Liver (tissue), 9 donors: ENCODE results near the gene ARID5B. TPM values are rescaled to one million over a fixed set of nuclear protein-coding genes. Genes with fewer than 3 reads are reported as not detected.

Source experiments
- DNase-seq: peaks from one replicate; pipeline ENCODE4 v3.0.0-alpha.2; 2017; ENCODE audit warnings: low spot score
- H3K27ac ChIP-seq, 2 donors: one replicate each; pipeline ENCODE4 v1.7.0; 2013; ENCODE audit warnings: inconsistent platforms in 2 of 2, low read length in 2 of 2, control low read depth in 1 of 2, low read depth in 1 of 2, mild to moderate bottlenecking in 1 of 2
- H3K27me3 ChIP-seq, 4 donors: one replicate each; pipeline versions ENCODE4 v1.6.1 to v1.7.0; 2013; ENCODE audit warnings: low read length in 3 of 4, inconsistent platforms in 1 of 4, mild to moderate bottlenecking in 1 of 4, moderate library complexity in 1 of 4; ENCODE audit not compliant: control insufficient read depth in 4 of 4, insufficient read depth in 4 of 4
- H3K36me3 ChIP-seq, 4 donors: one replicate each; pipeline versions ENCODE4 v1.6.1 to v1.7.0; 2013; ENCODE audit warnings: low read length in 3 of 4, mild to moderate bottlenecking in 3 of 4, low read depth in 1 of 4, moderate library complexity in 1 of 4; ENCODE audit not compliant: control insufficient read depth in 4 of 4, insufficient read depth in 3 of 4
- H3K4me1 ChIP-seq, 4 donors: one replicate each; pipeline versions ENCODE4 v1.6.1 to v1.7.0; 2013; ENCODE audit warnings: low read length in 3 of 4, mild to moderate bottlenecking in 3 of 4, moderate library complexity in 1 of 4; ENCODE audit not compliant: control insufficient read depth in 4 of 4, insufficient read depth in 4 of 4
- H3K4me3 ChIP-seq, 3 donors: one replicate each; pipeline versions ENCODE4 v1.6.1 to v1.7.0; 2013; ENCODE audit warnings: low read length in 3 of 3, control low read depth in 1 of 3, low read depth in 1 of 3, mild to moderate bottlenecking in 1 of 3
- H3K9ac ChIP-seq, 2 donors: one replicate each; pipeline ENCODE4 v1.7.0; 2013; ENCODE audit warnings: low read length in 2 of 2, mild to moderate bottlenecking in 2 of 2, moderate library complexity in 2 of 2, control low read depth in 1 of 2, low read depth in 1 of 2
- H3K9me3 ChIP-seq, 4 donors: one replicate each; pipeline versions ENCODE4 v1.6.1 to v1.7.0; 2013; ENCODE audit warnings: low read length in 3 of 4; ENCODE audit not compliant: control insufficient read depth in 4 of 4
- EGR1 ChIP-seq, 2 donors: IDR thresholded peaks; 2 replicates each; pipeline ENCODE4 v1.6.1; 2016 to 2018; ENCODE audit warnings: antibody characterized with exemption in 2 of 2, low read depth in 2 of 2
- FOXA1 ChIP-seq: IDR thresholded peaks from 2 replicates; pipeline ENCODE4 v1.6.1; 2016; ENCODE audit warnings: antibody characterized with exemption
- FOXA2 ChIP-seq: IDR thresholded peaks from 2 replicates; pipeline ENCODE4 v1.6.1; 2016; ENCODE audit warnings: antibody characterized with exemption
- GABPA ChIP-seq, 2 donors: IDR thresholded peaks in 1 of 2; conservative IDR thresholded peaks in 1 of 2; 2 replicates each; pipeline ENCODE4 v1.6.1; 2016; ENCODE audit warnings: antibody characterized with exemption in 2 of 2, mild to moderate bottlenecking in 1 of 2, moderate library complexity in 1 of 2
- HNF4A ChIP-seq, 2 donors: conservative IDR thresholded peaks; 2 replicates each; pipeline ENCODE4 v1.6.1; 2016; ENCODE audit warnings: antibody characterized with exemption in 2 of 2, mild to moderate bottlenecking in 2 of 2
- HNF4G ChIP-seq: IDR thresholded peaks from 2 replicates; pipeline ENCODE4 v1.6.1; 2016; ENCODE audit warnings: antibody characterized with exemption
- JUND ChIP-seq, 2 donors: IDR thresholded peaks; 2 replicates each; pipeline ENCODE4 v1.6.1; 2016; ENCODE audit warnings: antibody characterized with exemption in 2 of 2
- NR2F2 ChIP-seq: IDR thresholded peaks from 2 replicates; pipeline ENCODE4 v1.6.1; 2016; ENCODE audit warnings: antibody characterized with exemption
- RAD21 ChIP-seq, 2 donors: IDR thresholded peaks; 2 replicates each; pipeline ENCODE4 v1.6.1; 2016; ENCODE audit warnings: antibody characterized with exemption in 2 of 2, mild to moderate bottlenecking in 2 of 2
- RXRA ChIP-seq, 2 donors: IDR thresholded peaks; 2 replicates each; pipeline ENCODE4 v1.6.1; 2017 to 2018; ENCODE audit warnings: antibody characterized with exemption in 2 of 2, mild to moderate bottlenecking in 1 of 2
- SP1 ChIP-seq: IDR thresholded peaks from 2 replicates; pipeline ENCODE4 v1.6.1; 2018; ENCODE audit warnings: antibody characterized with exemption, mild to moderate bottlenecking
- TAF1 ChIP-seq: conservative IDR thresholded peaks from 2 replicates; pipeline ENCODE4 v1.6.1; 2016; ENCODE audit warnings: antibody characterized with exemption, mild to moderate bottlenecking
- YY1 ChIP-seq: IDR thresholded peaks from 2 replicates; pipeline ENCODE4 v1.6.1; 2016; ENCODE audit warnings: antibody characterized with exemption, mild to moderate bottlenecking
- WGBS: extraction: QIAGEN DNeasy Blood & Tissue Kit; methylation state at CpG from one replicate; pipeline ENCODE4 v1.1.7; 2013; 5-methylcytosine and 5-hydroxymethylcytosine counted together
- polyA plus RNA-seq, 2 donors: library from polyadenylated mRNA; stranded (reverse) in 1 of 2; unstranded in 1 of 2; fragments of 200-250 nt in 1 of 2; fragments of >200 nt in 1 of 2; fragmentation: Nextera tagmentation in 1 of 2; extraction: Ambion mirVana in 1 of 2; gene quantifications; one replicate each; pipeline versions ENCODE4 v1.2.1 to v1.2.3, GENCODE V29; 2013 to 2015
- total RNA-seq, 2 donors: library from RNA; depleted of rRNA; stranded (reverse); fragments of >200 nt; gene quantifications; one replicate each; pipeline ENCODE4 v1.2.3, GENCODE V29; 2014
- TF ChIP-seq, protein P1 (sequence below): IDR thresholded peaks from 2 replicates; pipeline ENCODE4 v1.6.1; 2016; ENCODE audit warnings: antibody characterized with exemption
- TF ChIP-seq, protein P2 (sequence below): IDR thresholded peaks from 2 replicates; pipeline ENCODE4 v1.6.1; 2016; ENCODE audit warnings: antibody characterized with exemption, mild to moderate bottlenecking
- TF ChIP-seq, protein P3 (sequence below): fragments of 150-350 bp; IDR thresholded peaks from 2 replicates; pipeline ENCODE4 v1.5.1; 2017; ENCODE audit warnings: improper control_type of control experiment, low read depth, low read length; ENCODE audit not compliant: missing input control
- TF ChIP-seq, protein P4 (sequence below): IDR thresholded peaks from 2 replicates; pipeline ENCODE4 v1.6.1; 2016; ENCODE audit warnings: antibody characterized with exemption
- TF ChIP-seq, protein P5 (sequence below): IDR thresholded peaks from 2 replicates; pipeline ENCODE4 v1.6.1; 2016; ENCODE audit warnings: antibody characterized with exemption
- donor health status: healthy.
- donor health status: healthy.
- donor health status: healthy.
- donor health status: healthy.
- donor health status: healthy.

The ARID5B gene
- total and polyA plus RNA-seq, 4 donors, result 1.3 to 6.4 (median 5.2) TPM

DNA sequence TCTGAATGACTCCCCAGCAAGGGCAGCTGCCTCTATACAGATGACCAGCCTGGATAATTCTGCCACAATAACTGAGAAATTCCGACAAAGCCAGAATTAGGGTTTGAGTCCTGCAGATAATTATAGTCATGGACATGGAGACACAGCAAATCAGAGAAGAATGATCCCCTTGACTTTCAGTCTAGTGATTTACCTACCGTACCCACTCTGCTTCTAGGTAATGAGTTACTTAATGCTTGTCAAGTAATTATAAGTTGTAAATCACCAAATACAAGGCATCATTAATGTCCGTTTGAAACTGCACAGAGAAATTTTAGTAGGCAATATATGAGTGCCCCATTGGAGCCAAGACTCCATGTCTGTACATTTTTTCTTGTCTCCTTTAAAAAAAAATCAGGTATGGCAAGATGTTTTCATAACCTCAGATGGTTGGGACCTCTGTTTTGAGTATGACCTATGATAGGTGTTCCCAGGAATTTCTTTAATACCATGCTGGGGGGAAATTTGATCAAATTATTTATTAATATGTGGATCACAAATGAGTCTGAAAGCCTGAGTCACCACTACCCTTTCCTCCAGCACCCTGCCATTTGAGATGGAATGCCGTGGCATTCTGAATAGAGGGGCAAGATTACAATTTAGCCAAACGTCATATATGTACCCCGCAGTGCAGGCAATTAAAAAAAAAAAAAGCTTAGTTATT lies 5.5 kb upstream of the ARID5B start:
- WGBS, result 94% methylated on average over 6 of the region's 6 CpGs
- no peak for TF ChIP-seq NR2F2
- TF ChIP-seq SP1, result no peak
- TF ChIP-seq RAD21 (IDR thresholded peaks at IDR 0.05), result no peak
- Histone ChIP-seq H3K4me3 (no peak overlapping the region), H3K27me3 (no peaks in the 10 kb centered on the region), H3K36me3 (no peaks in the 10 kb centered on the region), H3K27ac (no peak overlapping the region), H3K4me1 (peaks cover 0 to 16% (median 15%) of the 10 kb centered on the region in 4 donors), H3K9ac (no peak overlapping the region), H3K9me3 (no peaks in the 10 kb centered on the region)
- DNase-seq, result no peak

DNA sequence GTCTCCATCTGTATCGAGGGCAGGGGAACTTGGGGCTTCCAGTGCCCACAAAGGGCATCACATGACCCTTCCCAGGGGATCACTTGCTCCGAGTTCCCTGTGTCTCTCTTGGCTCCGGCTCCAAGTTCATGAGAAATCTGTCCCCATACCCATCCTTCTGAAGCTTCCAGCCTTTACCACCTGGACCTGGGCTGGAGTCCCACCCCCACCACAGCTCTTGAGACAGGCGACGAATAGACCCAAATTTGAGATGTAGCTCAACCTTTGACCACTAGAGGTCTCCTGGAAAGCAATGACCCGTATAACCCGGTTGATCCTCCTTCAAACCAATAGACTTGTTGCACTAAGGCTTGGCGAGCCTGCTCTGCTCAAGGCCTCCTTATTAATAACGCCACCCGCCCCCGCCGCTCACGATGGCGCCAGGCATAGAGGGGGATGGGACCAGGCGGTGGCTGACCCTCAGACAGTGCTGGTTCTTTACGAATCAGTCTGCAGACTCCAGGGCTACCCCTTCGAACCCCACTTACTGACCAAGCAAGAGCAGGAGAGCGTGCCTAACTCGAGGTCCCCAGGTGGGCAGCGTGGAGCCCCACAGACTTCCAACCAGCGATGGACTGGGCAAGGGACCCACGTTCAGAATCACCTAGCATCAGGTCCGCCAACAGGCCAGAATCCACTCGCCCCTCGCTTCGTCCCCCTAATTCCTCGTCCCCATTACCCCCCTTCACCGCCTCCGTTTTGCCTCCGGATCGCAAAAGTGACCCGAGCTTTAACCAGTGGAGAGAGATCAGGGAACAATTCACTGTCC lies 4.4 kb upstream of the ARID5B start:
- peak; percentile 53 for DNase-seq
- TF ChIP-seq SP1, result peak; percentile 29
- TF ChIP-seq JUND (IDR thresholded peaks at IDR 0.05), result no peak
- TF ChIP-seq, protein P1, sequence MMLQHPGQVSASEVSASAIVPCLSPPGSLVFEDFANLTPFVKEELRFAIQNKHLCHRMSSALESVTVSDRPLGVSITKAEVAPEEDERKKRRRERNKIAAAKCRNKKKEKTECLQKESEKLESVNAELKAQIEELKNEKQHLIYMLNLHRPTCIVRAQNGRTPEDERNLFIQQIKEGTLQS, result no peak
- TF ChIP-seq, protein P2, sequence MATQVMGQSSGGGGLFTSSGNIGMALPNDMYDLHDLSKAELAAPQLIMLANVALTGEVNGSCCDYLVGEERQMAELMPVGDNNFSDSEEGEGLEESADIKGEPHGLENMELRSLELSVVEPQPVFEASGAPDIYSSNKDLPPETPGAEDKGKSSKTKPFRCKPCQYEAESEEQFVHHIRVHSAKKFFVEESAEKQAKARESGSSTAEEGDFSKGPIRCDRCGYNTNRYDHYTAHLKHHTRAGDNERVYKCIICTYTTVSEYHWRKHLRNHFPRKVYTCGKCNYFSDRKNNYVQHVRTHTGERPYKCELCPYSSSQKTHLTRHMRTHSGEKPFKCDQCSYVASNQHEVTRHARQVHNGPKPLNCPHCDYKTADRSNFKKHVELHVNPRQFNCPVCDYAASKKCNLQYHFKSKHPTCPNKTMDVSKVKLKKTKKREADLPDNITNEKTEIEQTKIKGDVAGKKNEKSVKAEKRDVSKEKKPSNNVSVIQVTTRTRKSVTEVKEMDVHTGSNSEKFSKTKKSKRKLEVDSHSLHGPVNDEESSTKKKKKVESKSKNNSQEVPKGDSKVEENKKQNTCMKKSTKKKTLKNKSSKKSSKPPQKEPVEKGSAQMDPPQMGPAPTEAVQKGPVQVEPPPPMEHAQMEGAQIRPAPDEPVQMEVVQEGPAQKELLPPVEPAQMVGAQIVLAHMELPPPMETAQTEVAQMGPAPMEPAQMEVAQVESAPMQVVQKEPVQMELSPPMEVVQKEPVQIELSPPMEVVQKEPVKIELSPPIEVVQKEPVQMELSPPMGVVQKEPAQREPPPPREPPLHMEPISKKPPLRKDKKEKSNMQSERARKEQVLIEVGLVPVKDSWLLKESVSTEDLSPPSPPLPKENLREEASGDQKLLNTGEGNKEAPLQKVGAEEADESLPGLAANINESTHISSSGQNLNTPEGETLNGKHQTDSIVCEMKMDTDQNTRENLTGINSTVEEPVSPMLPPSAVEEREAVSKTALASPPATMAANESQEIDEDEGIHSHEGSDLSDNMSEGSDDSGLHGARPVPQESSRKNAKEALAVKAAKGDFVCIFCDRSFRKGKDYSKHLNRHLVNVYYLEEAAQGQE, result peak; percentile 9
- TF ChIP-seq, protein P3, sequence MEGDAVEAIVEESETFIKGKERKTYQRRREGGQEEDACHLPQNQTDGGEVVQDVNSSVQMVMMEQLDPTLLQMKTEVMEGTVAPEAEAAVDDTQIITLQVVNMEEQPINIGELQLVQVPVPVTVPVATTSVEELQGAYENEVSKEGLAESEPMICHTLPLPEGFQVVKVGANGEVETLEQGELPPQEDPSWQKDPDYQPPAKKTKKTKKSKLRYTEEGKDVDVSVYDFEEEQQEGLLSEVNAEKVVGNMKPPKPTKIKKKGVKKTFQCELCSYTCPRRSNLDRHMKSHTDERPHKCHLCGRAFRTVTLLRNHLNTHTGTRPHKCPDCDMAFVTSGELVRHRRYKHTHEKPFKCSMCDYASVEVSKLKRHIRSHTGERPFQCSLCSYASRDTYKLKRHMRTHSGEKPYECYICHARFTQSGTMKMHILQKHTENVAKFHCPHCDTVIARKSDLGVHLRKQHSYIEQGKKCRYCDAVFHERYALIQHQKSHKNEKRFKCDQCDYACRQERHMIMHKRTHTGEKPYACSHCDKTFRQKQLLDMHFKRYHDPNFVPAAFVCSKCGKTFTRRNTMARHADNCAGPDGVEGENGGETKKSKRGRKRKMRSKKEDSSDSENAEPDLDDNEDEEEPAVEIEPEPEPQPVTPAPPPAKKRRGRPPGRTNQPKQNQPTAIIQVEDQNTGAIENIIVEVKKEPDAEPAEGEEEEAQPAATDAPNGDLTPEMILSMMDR, result peak; percentile 77
- TF ChIP-seq FOXA2, result no peak
- TF ChIP-seq, protein P4, sequence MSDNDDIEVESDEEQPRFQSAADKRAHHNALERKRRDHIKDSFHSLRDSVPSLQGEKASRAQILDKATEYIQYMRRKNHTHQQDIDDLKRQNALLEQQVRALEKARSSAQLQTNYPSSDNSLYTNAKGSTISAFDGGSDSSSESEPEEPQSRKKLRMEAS, result peak; percentile 61
- TF ChIP-seq, protein P5, sequence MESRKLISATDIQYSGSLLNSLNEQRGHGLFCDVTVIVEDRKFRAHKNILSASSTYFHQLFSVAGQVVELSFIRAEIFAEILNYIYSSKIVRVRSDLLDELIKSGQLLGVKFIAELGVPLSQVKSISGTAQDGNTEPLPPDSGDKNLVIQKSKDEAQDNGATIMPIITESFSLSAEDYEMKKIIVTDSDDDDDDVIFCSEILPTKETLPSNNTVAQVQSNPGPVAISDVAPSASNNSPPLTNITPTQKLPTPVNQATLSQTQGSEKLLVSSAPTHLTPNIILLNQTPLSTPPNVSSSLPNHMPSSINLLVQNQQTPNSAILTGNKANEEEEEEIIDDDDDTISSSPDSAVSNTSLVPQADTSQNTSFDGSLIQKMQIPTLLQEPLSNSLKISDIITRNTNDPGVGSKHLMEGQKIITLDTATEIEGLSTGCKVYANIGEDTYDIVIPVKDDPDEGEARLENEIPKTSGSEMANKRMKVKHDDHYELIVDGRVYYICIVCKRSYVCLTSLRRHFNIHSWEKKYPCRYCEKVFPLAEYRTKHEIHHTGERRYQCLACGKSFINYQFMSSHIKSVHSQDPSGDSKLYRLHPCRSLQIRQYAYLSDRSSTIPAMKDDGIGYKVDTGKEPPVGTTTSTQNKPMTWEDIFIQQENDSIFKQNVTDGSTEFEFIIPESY, result no peak
- TF ChIP-seq TAF1, result peak; percentile 37
- peak in 1 of 2 donors; percentile 7 for TF ChIP-seq EGR1 (IDR thresholded peaks at IDR 0.05; ENCODE audit: low read depth in 2 of 2)
- peak; percentile 38 to 63 for TF ChIP-seq RXRA (IDR thresholded peaks at IDR 0.05)
- no peak for TF ChIP-seq HNF4G
- TF ChIP-seq YY1, result peak; percentile 32
- no peak for TF ChIP-seq FOXA1
- TF ChIP-seq GABPA (IDR thresholded peaks at IDR 0.05 in 1 of 2, conservative IDR thresholded peaks at IDR 0.05 in 1 of 2), result no peak
- TF ChIP-seq RAD21 (IDR thresholded peaks at IDR 0.05), result peak; percentile 82 to 91
- peak; percentile 77 for TF ChIP-seq NR2F2
- TF ChIP-seq HNF4A (conservative IDR thresholded peaks at IDR 0.05), result peak in 1 of 2 donors; percentile 60
- Histone ChIP-seq H3K9ac (peak overlapping the region; percentile 65 to 88), H3K9me3 (no peaks in the 10 kb centered on the region), H3K4me3 (peak overlapping the region; percentile 39 to 87 (median 42)), H3K36me3 (no peaks in the 10 kb centered on the region), H3K27ac (peak overlapping the region; percentile 62 to 93), H3K27me3 (no peaks in the 10 kb centered on the region), H3K4me1 (peaks cover 0 to 19% (median 17%) of the 10 kb centered on the region in 4 donors)
- 14% methylated on average over 32 of the region's 32 CpGs for WGBS
